Trophoblast cell (in vitro differentiated cells and primary cell): ENCODE results near the gene VAMP3.

Experiments used
- DNase-seq, 2 donors: peaks; one replicate each; pipeline ENCODE4 v3.0.0-alpha.2; 2016
- H2AFZ ChIP-seq: 2 replicates; pipeline ENCODE4 v1.6.1; 2013; ENCODE audit warnings: low read length, moderate library complexity, mild to moderate bottlenecking; ENCODE audit not compliant: insufficient read depth, poor library complexity
- H2AK5ac ChIP-seq: 2 replicates; pipeline ENCODE4 v1.6.1; 2013; ENCODE audit warnings: mild to moderate bottlenecking, low read length
- H2BK120ac ChIP-seq: 2 replicates; pipeline ENCODE4 v1.6.1; 2013; ENCODE audit warnings: low read length, mild to moderate bottlenecking, moderate library complexity; ENCODE audit not compliant: insufficient read depth, poor library complexity
- H2BK12ac ChIP-seq: 2 replicates; pipeline ENCODE4 v1.6.1; 2013; ENCODE audit warnings: mild to moderate bottlenecking, low read length, moderate library complexity
- H2BK5ac ChIP-seq: 2 replicates; pipeline ENCODE4 v1.6.1; 2013; ENCODE audit warnings: low read length, low read depth, moderate library complexity, mild to moderate bottlenecking; ENCODE audit not compliant: poor library complexity
- H3K14ac ChIP-seq: 2 replicates; pipeline ENCODE4 v1.6.1; 2013; ENCODE audit warnings: mild to moderate bottlenecking, low read length
- H3K18ac ChIP-seq: 2 replicates; pipeline ENCODE4 v1.6.1; 2013; ENCODE audit warnings: mild to moderate bottlenecking, low read length
- H3K23ac ChIP-seq: 2 replicates; pipeline ENCODE4 v1.6.1; 2013; ENCODE audit warnings: low read length
- H3K27ac ChIP-seq: 2 replicates; pipeline ENCODE4 v1.5.1; 2013; ENCODE audit warnings: low read depth, mild to moderate bottlenecking, inconsistent platforms, low read length, moderate library complexity
- H3K27me3 ChIP-seq: 2 replicates; pipeline ENCODE4 v1.6.1; 2013; ENCODE audit warnings: inconsistent platforms, mild to moderate bottlenecking, low read length, moderate library complexity; ENCODE audit not compliant: insufficient read depth
- H3K36me3 ChIP-seq, 2 experiments: 1 replicate in 1 of 2; 2 replicates in 1 of 2; pipeline ENCODE4 v1.6.1; 2013; ENCODE audit warnings: low read length in 2 of 2, mild to moderate bottlenecking in 2 of 2, moderate library complexity in 1 of 2; ENCODE audit not compliant: insufficient read depth in 2 of 2, control insufficient read depth in 1 of 2
- H3K4ac ChIP-seq: 2 replicates; pipeline ENCODE4 v1.6.1; 2013; ENCODE audit warnings: low read depth, mild to moderate bottlenecking, low read length, moderate library complexity
- H3K4me1 ChIP-seq, 2 experiments: 1 replicate in 1 of 2; 2 replicates in 1 of 2; pipeline ENCODE4 v1.6.1; 2013; ENCODE audit warnings: low read length in 2 of 2, mild to moderate bottlenecking in 2 of 2, moderate library complexity in 1 of 2; ENCODE audit not compliant: insufficient read depth in 2 of 2, control insufficient read depth in 1 of 2
- H3K4me2 ChIP-seq: 2 replicates; pipeline ENCODE4 v1.6.1; 2013; ENCODE audit warnings: inconsistent platforms, mild to moderate bottlenecking, low read length, moderate library complexity
- H3K4me3 ChIP-seq: 2 replicates; pipeline ENCODE4 v1.5.1; 2013; ENCODE audit warnings: mild to moderate bottlenecking, low read depth, low read length, inconsistent platforms
- H3K79me1 ChIP-seq: one replicate; pipeline ENCODE4 v1.6.1; 2013; ENCODE audit warnings: low read length
- H3K79me2 ChIP-seq: 2 replicates; pipeline ENCODE4 v1.6.1; 2013; ENCODE audit warnings: low read length, mild to moderate bottlenecking; ENCODE audit not compliant: control insufficient read depth, insufficient read depth, poor library complexity
- H3K9ac ChIP-seq: 2 replicates; pipeline ENCODE4 v1.6.1; 2013; ENCODE audit warnings: mild to moderate bottlenecking, low read length
- H3K9me3 ChIP-seq: 2 replicates; pipeline ENCODE4 v1.6.1; 2013; ENCODE audit warnings: low read depth, mild to moderate bottlenecking, control low read depth, inconsistent platforms, low read length; ENCODE audit not compliant: insufficient read depth
- H4K12ac ChIP-seq: 2 replicates; pipeline ENCODE4 v1.6.1; 2013; ENCODE audit warnings: low read depth, mild to moderate bottlenecking, low read length, moderate library complexity
- H4K8ac ChIP-seq: 2 replicates; pipeline ENCODE4 v1.6.1; 2013; ENCODE audit warnings: low read depth, mild to moderate bottlenecking, low read length, moderate library complexity
- H4K91ac ChIP-seq: one replicate; pipeline ENCODE4 v1.6.1; 2013; ENCODE audit warnings: low read depth, mild to moderate bottlenecking, low read length, moderate library complexity
- WGBS: extraction: QIAGEN DNeasy Blood & Tissue Kit; methylation state at CpG from one replicate; pipeline ENCODE4 v1.1.7; 2013; ENCODE audit warnings: missing lambda C conversion rate; ENCODE audit not compliant: insufficient read length, insufficient coverage; ENCODE audit errors: extremely low coverage; 5-methylcytosine and 5-hydroxymethylcytosine counted together

VAMP3 gene

GRCh38 chr1:7738044-7738443 lies 33.1 kb upstream of the VAMP3 start:
- Histone ChIP-seq H3K27ac (no peak overlapping the region), H3K18ac (no peak overlapping the region), H2BK5ac (no peak overlapping the region), H3K14ac (no peak overlapping the region), H4K12ac (no peak overlapping the region), H3K4me2 (no peak overlapping the region), H3K9me3 (no peaks in the 10 kb centered on the region), H2BK120ac (no peak overlapping the region), H3K79me2 (no peaks in the 10 kb centered on the region), H2AK5ac (no peak overlapping the region), H3K23ac (no peak overlapping the region), H2AFZ (no peak overlapping the region), H3K4ac (no peak overlapping the region), H3K27me3 (no peaks in the 10 kb centered on the region), H2BK12ac (no peak overlapping the region), H4K8ac (no peak overlapping the region), H3K9ac (no peak overlapping the region), H3K4me3 (no peak overlapping the region), H3K79me1 (no peaks in the 10 kb centered on the region), H3K36me3 (peaks cover 14 to 15% of the 10 kb centered on the region in 2 experiments), H4K91ac (no peak overlapping the region), H3K4me1 (no peaks in the 10 kb centered on the region)
- DNase-seq: no peak
- WGBS: no CpG with 5 or more reads among the region's 6 CpGs

GRCh38 chr1:7743346-7743745 lies 27.8 kb upstream of the VAMP3 start:
- no CpG with 5 or more reads among the region's 6 CpGs for WGBS
- Histone ChIP-seq H3K79me2 (no peaks in the 10 kb centered on the region), H3K27me3 (no peaks in the 10 kb centered on the region), H3K4me2 (no peak overlapping the region), H3K9me3 (no peaks in the 10 kb centered on the region), H4K12ac (no peak overlapping the region), H3K4me3 (no peak overlapping the region), H2BK120ac (no peak overlapping the region), H3K4me1 (no peaks in the 10 kb centered on the region), H3K4ac (no peak overlapping the region), H3K79me1 (no peaks in the 10 kb centered on the region), H3K14ac (no peak overlapping the region), H2BK5ac (no peak overlapping the region), H4K8ac (no peak overlapping the region), H3K36me3 (peaks cover 5% of the 10 kb centered on the region in 2 experiments), H3K27ac (no peak overlapping the region), H2AFZ (no peak overlapping the region), H3K9ac (no peak overlapping the region), H3K18ac (no peak overlapping the region), H3K23ac (no peak overlapping the region), H4K91ac (no peak overlapping the region), H2BK12ac (no peak overlapping the region), H2AK5ac (no peak overlapping the region)
- no peak for DNase-seq

GRCh38 chr1:7744882-7745281 lies 26.2 kb upstream of the VAMP3 start:
- no peaks in the 10 kb centered on the region for H3K79me2 ChIP-seq
- H4K91ac ChIP-seq: no peak overlapping the region
- no peaks in the 10 kb centered on the region for H3K27me3 ChIP-seq
- H2BK5ac ChIP-seq: no peak overlapping the region
- H4K12ac ChIP-seq: no peak overlapping the region
- H3K18ac ChIP-seq: no peak overlapping the region
- H2AFZ ChIP-seq: no peak overlapping the region
- no peaks in the 10 kb centered on the region for H3K79me1 ChIP-seq
- DNase-seq: no peak
- peaks cover 0 to 2% of the 10 kb centered on the region in 2 experiments for H3K36me3 ChIP-seq
- no peak overlapping the region for H4K8ac ChIP-seq
- no peak overlapping the region for H3K4me3 ChIP-seq
- no peaks in the 10 kb centered on the region for H3K4me1 ChIP-seq
- H3K4ac ChIP-seq: no peak overlapping the region
- H3K14ac ChIP-seq: no peak overlapping the region
- no peak overlapping the region for H3K23ac ChIP-seq
- no CpG with 5 or more reads among the region's 9 CpGs for WGBS
- H3K27ac ChIP-seq: no peak overlapping the region
- no peak overlapping the region for H3K9ac ChIP-seq
- no peaks in the 10 kb centered on the region for H3K9me3 ChIP-seq
- H2BK12ac ChIP-seq: no peak overlapping the region
- no peak overlapping the region for H3K4me2 ChIP-seq
- H2AK5ac ChIP-seq: no peak overlapping the region
- no peak overlapping the region for H2BK120ac ChIP-seq

- DNase-seq: no peak
- Histone ChIP-seq H2AK5ac (no peak overlapping the region), H4K12ac (no peak overlapping the region), H2BK120ac (no peak overlapping the region), H3K4me2 (no peak overlapping the region), H2BK12ac (no peak overlapping the region), H3K27me3 (no peaks in the 10 kb centered on the region), H3K79me2 (no peaks in the 10 kb centered on the region), H3K79me1 (no peaks in the 10 kb centered on the region), H4K8ac (no peak overlapping the region), H2BK5ac (no peak overlapping the region), H3K4me3 (no peak overlapping the region), H3K4ac (no peak overlapping the region), H2AFZ (no peak overlapping the region), H3K18ac (no peak overlapping the region), H3K9ac (no peak overlapping the region), H3K4me1 (no peaks in the 10 kb centered on the region), H3K27ac (no peak overlapping the region), H4K91ac (no peak overlapping the region), H3K36me3 (peaks cover 0 to 2% of the 10 kb centered on the region in 2 experiments), H3K23ac (no peak overlapping the region), H3K9me3 (no peaks in the 10 kb centered on the region), H3K14ac (no peak overlapping the region)
- no CpG with 5 or more reads among the region's 10 CpGs for WGBS
Measured at GRCh38 chr1:7745783-7746182, 25.3 kb upstream of the VAMP3 start.
